ENCODE data around the gene MAST3.

The MAST3 gene

DNA sequence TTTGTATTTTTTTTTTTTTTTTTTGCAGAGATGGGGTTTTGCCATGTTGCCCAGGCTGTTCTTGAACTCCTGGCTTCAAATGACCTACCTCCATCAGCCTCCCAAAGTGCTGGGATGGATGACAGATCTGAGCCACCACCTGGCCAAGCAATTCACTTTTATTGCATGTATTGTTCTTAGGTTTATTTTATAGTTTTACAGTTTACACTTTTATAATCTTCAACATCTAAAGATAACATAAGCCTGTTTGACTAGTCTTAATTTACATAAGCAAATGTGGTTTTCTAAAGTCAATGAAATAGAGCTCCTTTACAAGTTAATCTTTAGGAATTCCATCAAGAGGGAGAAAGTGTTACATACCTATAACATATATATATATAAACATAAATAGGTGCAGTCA lies 86.0 kb downstream of the MAST3 start:
- Histone ChIP-seq H3K9me2 (replicated peaks; ENCODE audit: low read depth, low read length) (no peaks in the 10 kb centered on the region), H3K79me2 (ENCODE audit: insufficient read depth, low read length) (no peaks in the 10 kb centered on the region), H2AFZ (ENCODE audit: low read length) (no peak overlapping the region), H3F3A (ENCODE audit: low read depth) (no peaks in the 10 kb centered on the region), H3K4me3 (ENCODE audit: low read length, poor library complexity, severe bottlenecking) (no peak overlapping the region), H3K27me3 (ENCODE audit: insufficient read depth, low read length, poor library complexity, severe bottlenecking) (no peaks in the 10 kb centered on the region), H3K4me2 (ENCODE audit: low read depth, low read length, poor library complexity, severe bottlenecking) (no peak overlapping the region), H3K9ac (ENCODE audit: low read depth, low read length, poor library complexity, severe bottlenecking) (no peak overlapping the region), H3K4me1 (ENCODE audit: insufficient read depth, low read length, poor library complexity, severe bottlenecking) (no peaks in the 10 kb centered on the region), H3K9me3 (ENCODE audit: insufficient read depth, low read depth, low read length) (no peaks in the 10 kb centered on the region), H4K20me1 (ENCODE audit: insufficient read depth, low read length, poor library complexity, severe bottlenecking) (no peaks in the 10 kb centered on the region), H3K36me3 (ENCODE audit: insufficient read depth, low read length) (no peaks in the 10 kb centered on the region)
- TF ChIP-seq EZH2phosphoT487 (IDR thresholded peaks at IDR 0.05; ENCODE audit: borderline replicate concordance) = no peak
- TF ChIP-seq, protein P1, sequence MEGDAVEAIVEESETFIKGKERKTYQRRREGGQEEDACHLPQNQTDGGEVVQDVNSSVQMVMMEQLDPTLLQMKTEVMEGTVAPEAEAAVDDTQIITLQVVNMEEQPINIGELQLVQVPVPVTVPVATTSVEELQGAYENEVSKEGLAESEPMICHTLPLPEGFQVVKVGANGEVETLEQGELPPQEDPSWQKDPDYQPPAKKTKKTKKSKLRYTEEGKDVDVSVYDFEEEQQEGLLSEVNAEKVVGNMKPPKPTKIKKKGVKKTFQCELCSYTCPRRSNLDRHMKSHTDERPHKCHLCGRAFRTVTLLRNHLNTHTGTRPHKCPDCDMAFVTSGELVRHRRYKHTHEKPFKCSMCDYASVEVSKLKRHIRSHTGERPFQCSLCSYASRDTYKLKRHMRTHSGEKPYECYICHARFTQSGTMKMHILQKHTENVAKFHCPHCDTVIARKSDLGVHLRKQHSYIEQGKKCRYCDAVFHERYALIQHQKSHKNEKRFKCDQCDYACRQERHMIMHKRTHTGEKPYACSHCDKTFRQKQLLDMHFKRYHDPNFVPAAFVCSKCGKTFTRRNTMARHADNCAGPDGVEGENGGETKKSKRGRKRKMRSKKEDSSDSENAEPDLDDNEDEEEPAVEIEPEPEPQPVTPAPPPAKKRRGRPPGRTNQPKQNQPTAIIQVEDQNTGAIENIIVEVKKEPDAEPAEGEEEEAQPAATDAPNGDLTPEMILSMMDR (conservative IDR thresholded peaks at IDR 0.05; ENCODE audit: low read length) = no peak

DNA sequence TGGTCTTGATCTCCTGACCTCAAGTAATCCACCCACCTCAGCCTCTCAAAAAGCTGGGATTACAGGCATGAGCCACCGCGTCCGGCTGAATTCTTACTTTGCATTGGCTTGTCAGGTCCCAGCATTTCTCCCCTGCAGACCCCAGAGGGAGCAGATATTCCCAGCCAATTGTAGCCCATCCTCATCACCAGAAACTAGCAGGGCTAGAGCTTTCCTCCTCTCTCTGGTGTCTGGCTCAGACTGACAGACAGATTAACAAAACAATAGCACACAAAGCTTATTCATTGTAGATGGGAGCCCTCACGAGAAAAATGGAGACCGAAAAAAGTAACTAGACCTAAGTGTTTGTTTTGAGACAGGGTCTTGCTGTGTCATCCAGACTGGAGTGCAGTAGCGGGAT lies 88.0 kb downstream of the MAST3 start:
- Histone ChIP-seq H3K9me3 (ENCODE audit: insufficient read depth, low read depth, low read length) (no peaks in the 10 kb centered on the region), H3K9ac (ENCODE audit: low read depth, low read length, poor library complexity, severe bottlenecking) (no peak overlapping the region), H2AFZ (ENCODE audit: low read length) (no peak overlapping the region), H3K4me1 (ENCODE audit: insufficient read depth, low read length, poor library complexity, severe bottlenecking) (no peaks in the 10 kb centered on the region), H3K27me3 (ENCODE audit: insufficient read depth, low read length, poor library complexity, severe bottlenecking) (no peaks in the 10 kb centered on the region), H3K9me2 (replicated peaks; ENCODE audit: low read depth, low read length) (no peaks in the 10 kb centered on the region), H3K4me2 (ENCODE audit: low read depth, low read length, poor library complexity, severe bottlenecking) (no peak overlapping the region), H3F3A (ENCODE audit: low read depth) (no peaks in the 10 kb centered on the region), H3K4me3 (ENCODE audit: low read length, poor library complexity, severe bottlenecking) (no peak overlapping the region), H3K79me2 (ENCODE audit: insufficient read depth, low read length) (no peaks in the 10 kb centered on the region), H3K36me3 (ENCODE audit: insufficient read depth, low read length) (no peaks in the 10 kb centered on the region), H4K20me1 (ENCODE audit: insufficient read depth, low read length, poor library complexity, severe bottlenecking) (no peaks in the 10 kb centered on the region)
- TF ChIP-seq EZH2phosphoT487 (IDR thresholded peaks at IDR 0.05; ENCODE audit: borderline replicate concordance) = no peak
- TF ChIP-seq, protein P1 (conservative IDR thresholded peaks at IDR 0.05; ENCODE audit: low read length) = no peak

DNA sequence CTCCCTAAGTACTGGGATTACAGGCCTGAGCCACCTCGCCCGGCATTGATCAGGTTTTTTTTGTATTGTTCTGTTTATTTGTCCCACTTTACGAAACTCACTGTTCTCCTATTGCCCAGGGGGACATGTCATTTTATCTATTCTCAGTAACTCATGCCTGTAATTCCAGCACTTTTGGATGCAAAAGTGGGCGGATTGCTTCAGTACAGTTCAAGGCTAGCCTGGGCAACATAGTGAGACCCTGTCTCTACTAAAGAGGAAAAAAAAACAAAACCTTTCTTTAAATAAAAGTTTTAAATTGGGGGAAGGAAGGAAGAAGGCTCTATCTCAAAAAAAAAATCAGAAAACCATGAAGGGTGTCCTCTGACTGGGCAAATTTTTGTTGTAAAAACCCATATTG lies 92.7 kb downstream of the MAST3 start:
- TF ChIP-seq EZH2phosphoT487 (IDR thresholded peaks at IDR 0.05; ENCODE audit: borderline replicate concordance) = no peak
- TF ChIP-seq, protein P1 (conservative IDR thresholded peaks at IDR 0.05; ENCODE audit: low read length) = no peak
- H2AFZ ChIP-seq (ENCODE audit: low read length) = no peak overlapping the region
- peaks cover 12% of the 10 kb centered on the region for H3K79me2 ChIP-seq (ENCODE audit: insufficient read depth, low read length)
- no peaks in the 10 kb centered on the region for H3K9me2 ChIP-seq (replicated peaks; ENCODE audit: low read depth, low read length)
- H3K36me3 ChIP-seq (ENCODE audit: insufficient read depth, low read length) = no peaks in the 10 kb centered on the region
- no peaks in the 10 kb centered on the region for H3K27me3 ChIP-seq (ENCODE audit: insufficient read depth, low read length, poor library complexity, severe bottlenecking)
- H3K9ac ChIP-seq (ENCODE audit: low read depth, low read length, poor library complexity, severe bottlenecking) = no peak overlapping the region
- no peak overlapping the region for H3K4me3 ChIP-seq (ENCODE audit: low read length, poor library complexity, severe bottlenecking)
- no peaks in the 10 kb centered on the region for H3K9me3 ChIP-seq (ENCODE audit: insufficient read depth, low read depth, low read length)
- peaks cover 17% of the 10 kb centered on the region for H3K4me1 ChIP-seq (ENCODE audit: insufficient read depth, low read length, poor library complexity, severe bottlenecking)
- no peak overlapping the region for H3K4me2 ChIP-seq (ENCODE audit: low read depth, low read length, poor library complexity, severe bottlenecking)
- H4K20me1 ChIP-seq (ENCODE audit: insufficient read depth, low read length, poor library complexity, severe bottlenecking) = peaks cover 7% of the 10 kb centered on the region
- 0 out of 2 replicates have a peak, but pooled peaks cover 7% of the 10 kb centered on the region for H3F3A ChIP-seq (ENCODE audit: low read depth)
